Stimulated activated CD4-positive, alpha-beta T cell treated with anti-CD3 and anti-CD28 coated beads, Interleukin-1b, Interleukin-23, amount 100 ng/mL, for 4 hours (primary cell): Measurements from ENCODE around the gene POLE3.
A peak's percentile ranks its signal among the peaks of the same experiment; 100 is the strongest.
"Not testable (repeated sequence)": the region's sequence is repeated elsewhere in the genome, so short reads cannot be mapped to it uniquely, and the experiment has no call there.

ENCODE experiments used
- DNase-seq, 2 donors: peaks; one replicate each; pipeline ENCODE4 v3.0.0-alpha.2; 2020; ENCODE audit warnings: low read depth in 2 of 2

Gene POLE3

GRCh38 chr9:113410207-113410864 lies at the start of gene POLE3, which contains the start of gene C9orf43:
Gene POLE3 (minus strand): TSS chr9:113410675. CDS start chr9:113410293, 382 bp downstream.
Gene C9orf43 (plus strand): TSS chr9:113410747. CDS start chr9:113413494, 2,747 bp downstream.
- DNase-seq = peak; percentile 92 to 94

- no peak for DNase-seq
Observed at GRCh38 chr9:113456235-113456634, 45.8 kb upstream of the POLE3 start.

GRCh38 chr9:113454914-113455761 lies 44.7 kb upstream of the POLE3 start:
- no peak for DNase-seq

- no peak for DNase-seq
Observed at GRCh38 chr9:113452113-113452605, 41.7 kb upstream of the POLE3 start.

GRCh38 chr9:113449376-113449775 lies 38.9 kb upstream of the POLE3 start:
- no peak for DNase-seq

GRCh38 chr9:113446323-113446740 lies 35.9 kb upstream of the POLE3 start:
- no peak for DNase-seq

GRCh38 chr9:113444736-113445135 lies 34.3 kb upstream of the POLE3 start:
- DNase-seq = no peak

- DNase-seq = not testable (repeated sequence)
Observed at GRCh38 chr9:113437716-113438115, 27.2 kb upstream of the POLE3 start.

GRCh38 chr9:113436728-113437515 lies 26.4 kb upstream of the POLE3 start:
- DNase-seq = no peak

- DNase-seq = no peak
Observed at GRCh38 chr9:113431191-113431590, 20.7 kb upstream of the POLE3 start.

- DNase-seq = no peak
Observed at GRCh38 chr9:113428062-113428615, 17.7 kb upstream of the POLE3 start.

GRCh38 chr9:113427629-113428028 lies 17.2 kb upstream of the POLE3 start:
- no peak for DNase-seq

GRCh38 chr9:113426701-113427100 lies 16.2 kb upstream of the POLE3 start:
- no peak for DNase-seq

GRCh38 chr9:113425072-113425471 lies 14.6 kb upstream of the POLE3 start:
- DNase-seq = no peak

GRCh38 chr9:113421726-113422125 lies 11.3 kb upstream of the POLE3 start:
- DNase-seq = no peak

- no peak for DNase-seq
Observed at GRCh38 chr9:113417370-113417769, 6.9 kb upstream of the POLE3 start.

- no peak for DNase-seq
Observed at GRCh38 chr9:113416149-113416721, 5.8 kb upstream of the POLE3 start.

GRCh38 chr9:113409883-113410206 lies 630 bp downstream of the POLE3 start:
- no peak for DNase-seq

GRCh38 chr9:113409481-113409880 lies 994 bp downstream of the POLE3 start:
- no peak for DNase-seq

- DNase-seq = peak in 1 of 2 donors; percentile 9
Observed at GRCh38 chr9:113406873-113407511, 3.5 kb downstream of the POLE3 start.

GRCh38 chr9:113406353-113406752 lies 4.1 kb downstream of the POLE3 start:
- DNase-seq = not testable (repeated sequence)
